ENCODE data around the gene GK.
"Not testable (repeated sequence)": the region's sequence is repeated elsewhere in the genome, so short reads cannot be mapped to it uniquely, and the experiment has no call there.

GK gene

DNA sequence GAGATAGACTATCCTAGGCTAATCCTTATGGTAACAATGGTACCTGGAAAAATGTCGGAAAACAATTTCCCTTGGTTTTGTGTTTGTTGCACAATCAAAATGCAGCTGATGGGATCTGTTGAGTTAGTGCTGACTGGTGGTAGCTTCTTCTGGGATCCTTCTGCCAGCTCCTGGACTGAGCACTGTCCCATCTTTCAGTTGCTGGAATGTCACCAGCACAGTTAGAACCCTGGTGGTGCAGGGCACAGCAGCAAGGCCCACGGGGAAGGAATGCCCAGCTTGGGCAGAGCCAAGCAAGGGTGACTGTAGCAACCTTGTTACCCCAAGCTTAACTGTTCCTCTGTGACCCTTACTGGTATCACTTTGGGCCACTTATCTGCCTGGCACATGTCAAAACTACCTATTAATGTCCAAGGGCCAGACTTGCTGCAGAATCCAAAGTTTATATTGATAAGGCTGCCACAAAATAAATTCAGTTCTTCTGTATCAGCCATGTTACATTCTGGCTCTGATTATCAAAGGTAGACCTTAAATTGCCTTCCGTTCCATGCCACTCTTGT is 53.1 kb downstream of the GK start:
- DNase-seq (ENCODE audit: low read depth in 2 of 2) = no peak

DNA sequence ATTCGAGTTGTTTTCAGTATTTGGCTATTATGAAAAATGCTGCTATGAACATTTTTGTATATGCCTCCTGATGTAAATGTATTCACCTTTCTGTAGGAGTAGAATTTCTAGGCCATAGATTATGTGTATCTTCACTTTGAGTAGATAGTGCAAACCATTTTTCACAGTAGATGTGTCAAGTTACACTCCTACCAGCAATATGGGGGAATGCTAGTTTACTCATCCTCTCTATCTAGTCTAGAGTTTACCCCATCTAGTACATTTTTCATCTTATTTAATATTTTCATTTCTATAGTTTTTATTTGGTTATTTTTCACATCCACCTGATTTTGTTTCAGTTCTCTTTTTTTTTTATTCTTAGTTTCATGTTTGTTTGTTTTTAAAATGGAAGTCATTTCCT is 59.0 kb downstream of the GK start:
- no peak for DNase-seq (ENCODE audit: low read depth in 2 of 2)

DNA sequence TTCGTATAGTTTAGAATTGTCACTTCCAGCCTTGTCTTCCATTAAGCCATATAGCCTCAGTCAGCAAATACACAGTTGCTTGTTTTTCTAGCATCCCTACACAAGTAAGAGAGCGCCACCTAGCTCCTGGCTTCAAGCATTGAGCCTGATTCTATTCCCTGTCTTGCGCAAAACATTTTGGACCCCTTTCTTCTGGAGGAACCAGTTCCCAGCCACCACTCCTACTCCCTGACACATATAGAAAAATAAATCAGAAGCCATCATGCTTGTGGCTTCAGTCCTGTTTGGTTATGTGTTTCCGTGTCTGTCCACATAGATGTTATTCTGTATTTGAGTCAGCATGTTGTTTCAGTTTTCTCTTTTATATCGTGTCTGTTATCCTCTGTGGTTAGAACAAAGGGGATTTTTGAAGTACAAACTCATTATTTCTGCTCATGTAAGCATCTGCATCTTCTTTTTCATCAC is 59.9 kb downstream of the GK start:
- peak; percentile 10 to 28 for DNase-seq (ENCODE audit: low read depth in 2 of 2)

DNA sequence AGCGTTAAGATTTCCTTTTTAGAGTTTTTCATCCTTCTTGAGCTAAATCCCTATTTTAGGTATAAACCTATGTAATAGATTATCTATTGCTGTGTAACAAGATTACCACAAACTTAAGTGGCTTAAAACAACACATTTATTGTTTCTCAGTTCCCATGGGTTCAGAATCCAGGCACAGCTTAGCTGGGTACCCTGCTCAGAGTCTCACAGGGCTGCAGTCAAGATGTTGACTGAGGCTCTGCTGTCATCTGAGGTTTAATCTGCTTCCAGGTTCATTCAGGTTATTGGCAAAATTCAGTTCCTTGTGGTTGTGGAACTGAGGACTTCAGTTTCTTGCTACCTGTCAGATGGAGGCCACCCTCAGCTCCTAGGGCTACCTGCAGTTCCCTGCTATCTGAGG is 60.9 kb downstream of the GK start:
- no peak for DNase-seq (ENCODE audit: low read depth in 2 of 2)

DNA sequence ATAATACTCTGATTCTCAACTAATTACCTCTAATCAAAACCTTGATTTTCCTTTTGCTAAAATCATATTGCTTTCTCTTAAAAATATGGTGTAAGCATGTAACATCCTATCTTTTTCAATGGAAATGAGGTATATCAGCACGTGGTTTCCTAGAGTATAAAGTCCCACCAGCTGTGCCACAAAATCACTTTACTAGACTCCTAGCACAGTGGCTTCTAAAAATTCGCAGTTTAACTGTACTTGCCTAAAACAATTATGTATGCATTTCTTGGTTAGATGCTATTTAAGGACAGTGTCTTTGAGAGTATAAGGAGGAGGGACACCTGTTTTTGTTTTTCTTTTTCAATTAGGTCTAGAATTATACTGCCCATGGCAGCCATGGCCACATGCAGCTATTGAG is 62.8 kb downstream of the GK start:
- DNase-seq (ENCODE audit: low read depth in 2 of 2) = no peak

DNA sequence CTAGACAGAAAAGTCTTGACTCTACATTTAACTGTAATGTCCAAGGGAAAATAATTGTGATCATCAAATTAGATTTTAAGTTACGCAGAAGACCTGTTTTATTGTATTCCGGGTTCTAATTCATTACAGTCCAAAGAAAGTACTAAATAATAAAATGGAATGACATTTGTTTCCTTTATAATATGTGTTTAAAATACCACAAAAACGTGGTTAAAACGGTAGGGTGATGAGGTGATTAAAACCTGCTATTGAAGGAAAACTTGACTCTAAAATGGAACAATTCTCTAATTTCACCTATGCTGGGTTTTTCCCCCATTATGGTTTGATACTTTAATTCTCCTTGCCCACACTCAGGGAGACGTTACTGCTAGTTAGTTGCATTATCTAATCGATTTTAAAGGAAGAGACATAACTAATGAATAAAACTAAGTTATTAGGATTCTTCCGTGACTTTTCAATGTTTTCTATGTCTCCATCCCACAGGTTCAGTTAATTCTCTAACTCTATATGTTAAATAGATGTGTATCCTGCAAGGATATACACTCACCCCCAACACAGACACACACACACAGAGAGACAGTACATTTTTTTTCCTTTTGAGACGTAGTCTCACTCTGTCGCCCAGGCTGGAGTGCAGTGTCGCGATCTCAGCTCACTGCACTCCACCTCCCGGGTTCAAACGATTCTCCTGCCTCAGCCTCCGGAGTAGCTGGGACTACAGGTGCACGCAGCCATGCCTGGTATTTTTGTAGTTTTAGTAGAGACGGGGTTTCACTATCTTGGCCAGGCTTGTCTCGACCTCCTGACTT is 80.8 kb downstream of the GK start:
- no peak for DNase-seq (ENCODE audit: low read depth in 2 of 2)

DNA sequence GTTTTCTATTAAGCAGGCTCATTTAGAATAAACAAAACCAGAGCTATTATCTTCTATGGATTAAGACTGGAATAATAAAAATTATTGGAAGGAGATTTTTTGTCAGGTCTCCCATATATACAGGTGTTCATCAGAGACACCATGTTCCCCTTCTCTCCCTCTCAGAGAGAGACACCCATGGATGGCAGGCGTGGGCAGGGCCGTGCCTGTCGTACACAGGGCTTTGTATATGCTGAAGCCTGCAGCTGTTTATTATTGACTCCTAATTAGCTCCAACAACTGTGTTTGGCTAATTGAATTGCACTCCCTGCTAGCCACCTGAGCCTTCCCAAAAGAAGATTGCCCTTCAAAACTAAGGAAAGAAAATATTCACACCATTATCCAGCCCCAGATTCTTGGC is 81.6 kb downstream of the GK start:
- DNase-seq (ENCODE audit: low read depth in 2 of 2) = no peak

DNA sequence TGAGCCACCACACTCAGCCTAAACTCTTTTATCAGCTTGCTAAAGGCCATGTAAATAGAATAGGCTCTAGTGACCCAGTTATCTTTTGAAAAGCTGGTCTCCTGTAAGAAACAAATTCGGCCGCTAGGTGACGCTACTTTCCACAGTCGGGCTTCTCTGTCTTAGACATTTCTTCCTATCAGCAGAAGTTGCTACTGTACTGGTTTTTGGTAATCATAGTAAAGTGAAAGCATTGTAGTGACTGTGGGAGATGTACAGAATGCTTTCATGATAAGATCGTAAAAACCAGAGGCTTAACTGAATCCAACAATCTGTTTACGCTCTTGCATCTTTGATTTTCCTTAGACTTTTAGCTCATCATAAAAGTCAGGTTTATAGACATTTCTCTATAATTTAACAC is 82.6 kb downstream of the GK start:
- DNase-seq (ENCODE audit: low read depth in 2 of 2) = peak; percentile 66 to 68

DNA sequence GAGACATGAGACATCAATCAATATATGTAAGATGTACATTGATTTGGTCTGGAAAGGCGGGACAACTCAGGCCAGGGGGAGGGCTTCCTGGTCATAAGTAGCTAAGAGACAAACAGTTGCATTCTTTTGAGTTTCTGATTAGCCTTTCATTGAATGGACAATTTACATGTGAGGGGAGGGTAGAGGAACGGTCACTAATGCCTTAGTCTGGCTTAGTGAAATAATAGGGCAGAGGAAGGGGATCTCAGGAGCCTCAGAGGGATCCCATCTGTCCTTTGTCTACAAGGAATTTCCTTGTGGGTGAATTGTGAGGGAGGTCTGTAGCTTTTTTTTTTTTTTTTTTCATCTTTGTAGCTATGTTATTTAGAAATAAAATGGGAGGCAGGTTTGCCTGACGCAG is 88.3 kb downstream of the GK start:
- no peak for DNase-seq (ENCODE audit: low read depth in 2 of 2)

DNA sequence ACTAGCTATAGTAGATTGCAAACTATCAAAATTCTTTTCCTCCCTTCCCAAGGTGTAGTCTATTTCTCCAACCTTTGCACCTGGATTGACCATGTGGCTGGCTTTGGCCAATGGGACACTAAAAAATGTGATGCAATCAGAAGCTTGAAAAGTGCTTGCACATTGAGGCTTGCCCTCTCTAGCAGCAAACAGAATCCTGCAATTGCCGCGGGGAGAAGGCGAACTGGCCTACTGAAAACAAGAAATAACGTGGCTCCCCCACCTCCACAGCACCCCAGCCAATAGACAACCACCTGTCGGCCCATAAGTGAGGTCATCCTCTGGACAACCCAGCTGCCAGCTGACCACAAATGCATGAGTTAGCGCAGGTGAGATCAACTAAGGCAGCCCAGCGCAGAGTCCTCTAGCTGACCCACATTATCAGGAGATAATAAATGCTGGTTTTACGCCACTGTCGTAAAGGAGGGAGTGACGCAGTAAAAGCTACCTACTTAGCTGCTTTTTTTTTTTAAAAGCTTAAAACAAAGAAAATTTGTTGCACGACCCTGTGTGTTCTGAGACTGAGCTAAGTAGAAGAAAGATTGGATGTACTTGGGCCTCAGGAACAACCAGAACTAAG is 95.2 kb downstream of the GK start:
- no peak for DNase-seq (ENCODE audit: low read depth in 2 of 2)

DNA sequence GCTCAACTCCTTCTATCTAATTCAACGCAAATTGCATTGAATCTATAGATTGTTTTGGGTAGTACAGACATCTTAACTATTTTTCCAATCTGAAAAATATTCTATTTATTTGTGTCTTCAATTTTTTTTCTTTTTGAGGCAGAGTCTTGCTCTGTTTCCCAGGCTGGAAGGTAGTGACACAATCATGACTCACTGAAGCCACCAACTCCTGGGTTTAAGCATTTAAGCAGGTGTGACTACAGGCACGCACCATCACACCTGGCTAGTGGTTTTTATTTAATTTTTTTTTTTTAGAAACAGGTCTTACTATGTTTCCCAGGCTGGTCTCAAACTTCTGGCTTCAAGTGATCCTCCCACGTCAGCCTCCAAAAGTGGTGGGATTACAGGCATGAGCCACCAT is 98.3 kb downstream of the GK start:
- no peak for DNase-seq (ENCODE audit: low read depth in 2 of 2)

DNA sequence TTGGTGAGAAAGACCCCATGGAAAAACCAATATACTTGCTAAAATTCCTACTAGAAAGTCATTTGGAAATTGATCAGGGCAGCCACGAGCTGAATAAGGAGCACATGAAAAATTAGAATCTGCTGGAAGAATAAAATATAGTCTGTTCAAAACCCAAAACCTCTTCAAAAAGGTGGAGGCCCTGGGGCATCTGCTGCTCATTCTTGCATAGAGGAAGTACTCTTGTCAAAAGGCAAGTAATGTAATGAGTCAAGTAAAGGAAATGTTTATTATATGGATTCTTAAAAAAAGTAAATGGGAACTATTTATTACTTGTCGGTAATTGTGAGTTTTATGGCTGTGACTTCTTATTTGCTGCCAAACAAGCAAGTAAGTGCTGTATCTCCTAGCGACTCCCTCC is 109.5 kb downstream of the GK start:
- no peak for DNase-seq (ENCODE audit: low read depth in 2 of 2)

DNA sequence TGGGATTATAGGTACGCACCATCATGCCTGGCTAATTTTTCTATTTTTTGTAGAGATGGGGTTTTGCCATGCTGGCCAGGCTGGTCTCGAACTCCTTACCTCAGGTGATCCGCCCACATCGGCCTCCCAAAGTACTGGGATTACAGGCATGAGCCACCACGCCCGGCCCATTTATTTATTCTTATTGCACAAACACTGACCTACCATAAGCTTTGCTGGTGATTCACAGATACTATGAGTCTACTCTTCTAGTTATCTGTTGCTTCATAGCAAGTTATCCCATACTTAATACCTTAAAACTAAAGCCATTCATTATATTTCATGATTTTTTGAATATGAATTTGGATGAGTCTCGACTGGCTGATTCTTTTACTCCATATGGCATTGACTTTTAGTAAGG is 120.5 kb downstream of the GK start:
- not testable (repeated sequence) for DNase-seq (ENCODE audit: low read depth in 2 of 2)

DNA sequence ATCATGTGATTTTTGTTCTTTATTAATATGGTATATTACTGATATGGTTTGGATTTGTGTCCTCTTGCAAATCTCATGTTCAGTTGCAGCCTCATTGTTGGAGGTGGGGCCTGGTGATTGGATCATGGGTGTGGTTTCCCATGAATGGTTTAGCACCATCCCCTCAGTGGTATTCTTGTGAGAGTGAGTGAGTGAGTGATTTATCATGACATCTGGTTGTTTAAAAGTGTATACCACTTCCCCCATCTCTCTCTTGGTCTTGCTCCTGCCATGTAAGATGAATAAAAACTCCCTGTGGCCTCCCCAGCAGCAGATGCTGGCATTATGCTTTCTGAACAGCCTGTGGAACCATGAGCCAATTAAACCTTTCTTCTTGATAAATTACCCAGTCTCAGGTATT is 124.4 kb downstream of the GK start:
- no peak for DNase-seq (ENCODE audit: low read depth in 2 of 2)

DNA sequence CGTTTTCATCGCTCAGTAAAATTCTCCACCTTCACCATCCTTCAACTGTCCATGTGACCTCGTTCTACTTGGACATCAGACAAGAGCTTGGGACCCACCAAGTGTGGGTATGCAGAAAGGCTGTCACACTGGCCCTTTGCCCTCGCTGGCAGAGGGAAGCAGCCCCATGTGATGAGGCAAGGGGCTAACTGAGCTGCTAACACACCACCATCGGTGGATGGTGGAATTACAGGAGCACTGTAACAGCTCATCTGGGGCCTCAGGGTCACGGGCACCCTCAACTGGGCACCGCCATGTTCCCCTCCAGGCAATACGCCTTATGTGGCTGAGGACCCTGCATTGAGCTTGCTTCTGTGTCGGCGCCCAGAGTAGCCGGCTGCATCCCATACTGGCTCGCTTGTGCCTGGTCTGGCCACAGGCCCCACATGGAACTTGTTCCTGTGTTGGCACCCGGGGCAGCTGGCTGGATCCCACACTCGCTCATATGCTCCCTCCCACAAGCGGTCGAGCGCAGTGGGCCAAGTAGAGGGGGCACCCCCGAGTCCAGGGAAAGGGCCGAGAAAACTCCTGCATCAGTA is 126.3 kb downstream of the GK start:
- DNase-seq (ENCODE audit: low read depth in 2 of 2) = no peak

Data from activated CD4-positive, alpha-beta T cell treated with anti-CD3 and anti-CD28 coated beads for 24 hours (primary cell).